ENCODE measurements around the gene RNF227. TPM values are rescaled to one million over a fixed set of nuclear protein-coding genes. Genes with fewer than 3 reads are reported as not detected.
"Not testable (repeated sequence)": the region's sequence is repeated elsewhere in the genome, so short reads cannot be mapped to it uniquely, and the experiment has no call there.

The RNF227 gene
- total RNA-seq = 3.0 to 3.4 TPM (median 3.1 TPM) in 3 replicates

- H3K9me3 Mint-ChIP-seq = no peaks in the 10 kb centered on the region
- no peaks in the 10 kb centered on the region for H3K27me3 Mint-ChIP-seq (ENCODE audit: low read depth)
- peak within 1 kb of the TSS; percentile 75 for H3K4me3 Mint-ChIP-seq
- peaks cover 28% of the 10 kb centered on the region for H3K4me1 Mint-ChIP-seq
- H3K27ac Mint-ChIP-seq = peak within 1 kb of the TSS; percentile 95
- DNase-seq (ENCODE audit: low spot score in 2 of 2, unreplicated experiment in 2 of 2) = peak; percentile 98
- peaks cover 15% of the 10 kb centered on the region for H3K36me3 Mint-ChIP-seq
- no peak for TF ChIP-seq CTCF (IDR thresholded peaks at IDR 0.05; ENCODE audit: unreplicated experiment)
Measured at GRCh38 chr17:7915611-7916384, at the start of gene RNF227. TSS of gene RNF227 (minus strand) at chr17:7916289. CDS start at chr17:7916195, 94 bp downstream.

GRCh38 chr17:7961421-7961820, 45.3 kb upstream of the RNF227 start:
- TF ChIP-seq CTCF (IDR thresholded peaks at IDR 0.05; ENCODE audit: unreplicated experiment) = no peak
- Mint-ChIP-seq H3K4me1 (peaks cover under 1% of the 10 kb centered on the region), H3K27me3 (ENCODE audit: low read depth) (peaks cover 5% of the 10 kb centered on the region), H3K4me3 (no peak overlapping the region), H3K9me3 (no peaks in the 10 kb centered on the region), H3K36me3 (no peaks in the 10 kb centered on the region), H3K27ac (no peak overlapping the region)
- no peak for DNase-seq (ENCODE audit: low spot score in 2 of 2, unreplicated experiment in 2 of 2)

GRCh38 chr17:7959503-7960253, 43.6 kb upstream of the RNF227 start:
- Mint-ChIP-seq H3K36me3 (no peaks in the 10 kb centered on the region), H3K27ac (no peak overlapping the region), H3K9me3 (no peaks in the 10 kb centered on the region), H3K4me1 (peaks cover 4% of the 10 kb centered on the region), H3K4me3 (no peak overlapping the region), H3K27me3 (ENCODE audit: low read depth) (peaks cover 5% of the 10 kb centered on the region)
- no peak for DNase-seq (ENCODE audit: low spot score in 2 of 2, unreplicated experiment in 2 of 2)
- TF ChIP-seq CTCF (IDR thresholded peaks at IDR 0.05; ENCODE audit: unreplicated experiment) = no peak

GRCh38 chr17:7956228-7956965, 40.3 kb upstream of the RNF227 start:
- H3K27me3 Mint-ChIP-seq (ENCODE audit: low read depth) = peaks cover 5% of the 10 kb centered on the region
- no peaks in the 10 kb centered on the region for H3K36me3 Mint-ChIP-seq
- peaks cover 4% of the 10 kb centered on the region for H3K4me1 Mint-ChIP-seq
- DNase-seq (ENCODE audit: low spot score in 2 of 2, unreplicated experiment in 2 of 2) = no peak
- H3K27ac Mint-ChIP-seq = no peak overlapping the region
- no peak overlapping the region for H3K4me3 Mint-ChIP-seq
- no peak for TF ChIP-seq CTCF (IDR thresholded peaks at IDR 0.05; ENCODE audit: unreplicated experiment)
- no peaks in the 10 kb centered on the region for H3K9me3 Mint-ChIP-seq

- H3K4me3 Mint-ChIP-seq = no peak overlapping the region
- TF ChIP-seq CTCF (IDR thresholded peaks at IDR 0.05; ENCODE audit: unreplicated experiment) = no peak
- no peaks in the 10 kb centered on the region for H3K9me3 Mint-ChIP-seq
- H3K27me3 Mint-ChIP-seq (ENCODE audit: low read depth) = peaks cover 3% of the 10 kb centered on the region
- no peaks in the 10 kb centered on the region for H3K36me3 Mint-ChIP-seq
- H3K27ac Mint-ChIP-seq = no peak overlapping the region
- DNase-seq (ENCODE audit: low spot score in 2 of 2, unreplicated experiment in 2 of 2) = no peak
- peaks cover 4% of the 10 kb centered on the region for H3K4me1 Mint-ChIP-seq
Measured at GRCh38 chr17:7955414-7956227, 39.5 kb upstream of the RNF227 start.

- H3K36me3 Mint-ChIP-seq = peaks cover 16% of the 10 kb centered on the region
- not testable (repeated sequence) for H3K27ac Mint-ChIP-seq; H3K9me3 Mint-ChIP-seq; H3K4me3 Mint-ChIP-seq; H3K4me1 Mint-ChIP-seq; H3K27me3 Mint-ChIP-seq (ENCODE audit: low read depth); DNase-seq (ENCODE audit: low spot score in 2 of 2, unreplicated experiment in 2 of 2)
Measured at GRCh38 chr17:7953266-7953665, 37.2 kb upstream of the RNF227 start.
